Kasumi-1 (cell line): Measurements from ENCODE around the gene CEP63.
A peak's percentile ranks its signal among the peaks of the same experiment; 100 is the strongest.
"Not testable (repeated sequence)": the region's sequence is repeated elsewhere in the genome, so short reads cannot be mapped to it uniquely, and the experiment has no call there.

Experiments
- DNase-seq, 2 experiments: peaks; one replicate each; lab custom pipeline; 2025; lab: John Stamatoyannopoulos, UW

Gene CEP63

GRCh38 chr3:134516905-134517304, 31.0 kb downstream of the CEP63 start:
- DNase-seq, result no peak

- peak in 1 of 2 experiments; percentile 9 for DNase-seq
Measured at GRCh38 chr3:134517791-134518190, 31.9 kb downstream of the CEP63 start.

- no peak for DNase-seq
Measured at GRCh38 chr3:134522541-134522940, 36.7 kb downstream of the CEP63 start.

- no peak for DNase-seq
Measured at GRCh38 chr3:134525293-134525692, 39.4 kb downstream of the CEP63 start.

GRCh38 chr3:134526319-134526718, 40.5 kb downstream of the CEP63 start:
- DNase-seq, result no peak

- peak; percentile 3 to 16 for DNase-seq
Measured at GRCh38 chr3:134527037-134527436, 41.2 kb downstream of the CEP63 start.

- no peak for DNase-seq
Measured at GRCh38 chr3:134527538-134528186, 41.8 kb downstream of the CEP63 start.

GRCh38 chr3:134533493-134533892, 47.6 kb downstream of the CEP63 start:
- no peak for DNase-seq

- DNase-seq, result no peak
Measured at GRCh38 chr3:134535186-134535970, 49.5 kb downstream of the CEP63 start.

GRCh38 chr3:134536781-134537180, 50.9 kb downstream of the CEP63 start:
- DNase-seq, result peak; percentile 69 to 84

- DNase-seq, result peak; percentile 14 to 23
Measured at GRCh38 chr3:134542287-134542958, 56.6 kb downstream of the CEP63 start.

- peak; percentile 41 to 60 for DNase-seq
Measured at GRCh38 chr3:134543113-134543512, 57.3 kb downstream of the CEP63 start.

- DNase-seq, result peak in 1 of 2 experiments; percentile 10
Measured at GRCh38 chr3:134544316-134544715, 58.5 kb downstream of the CEP63 start.

GRCh38 chr3:134544783-134545182, 58.9 kb downstream of the CEP63 start:
- DNase-seq, result not testable (repeated sequence)

- no peak for DNase-seq
Measured at GRCh38 chr3:134545818-134546217, 60.0 kb downstream of the CEP63 start.

- DNase-seq, result no peak
Measured at GRCh38 chr3:134552784-134553183, 66.9 kb downstream of the CEP63 start.

GRCh38 chr3:134559591-134559990, 73.7 kb downstream of the CEP63 start:
- DNase-seq, result peak; percentile 7 to 9

- no peak for DNase-seq
Measured at GRCh38 chr3:134562055-134562454, 76.2 kb downstream of the CEP63 start.

- DNase-seq, result no peak
Measured at GRCh38 chr3:134563601-134564000, 77.7 kb downstream of the CEP63 start.

- DNase-seq, result no peak
Measured at GRCh38 chr3:134564991-134565390, 79.1 kb downstream of the CEP63 start.

GRCh38 chr3:134567605-134568004, 81.7 kb downstream of the CEP63 start:
- peak; percentile 73 to 81 for DNase-seq

GRCh38 chr3:134568790-134569189, 82.9 kb downstream of the CEP63 start:
- DNase-seq, result no peak

GRCh38 chr3:134569899-134570298, 84.0 kb downstream of the CEP63 start:
- DNase-seq, result not testable (repeated sequence)
